HG02840 (cell line): ENCODE results near the gene FAM107B.

Source experiments
- ATAC-seq: cut with Tn5 transposase; IDR thresholded peaks from one replicate; pipeline ENCODE4 v1.9.1; 2021; ENCODE audit warnings: mild to moderate bottlenecking, moderate library complexity, moderate number of reproducible peaks; ENCODE audit not compliant: unreplicated experiment, low FRiP score

FAM107B gene

DNA sequence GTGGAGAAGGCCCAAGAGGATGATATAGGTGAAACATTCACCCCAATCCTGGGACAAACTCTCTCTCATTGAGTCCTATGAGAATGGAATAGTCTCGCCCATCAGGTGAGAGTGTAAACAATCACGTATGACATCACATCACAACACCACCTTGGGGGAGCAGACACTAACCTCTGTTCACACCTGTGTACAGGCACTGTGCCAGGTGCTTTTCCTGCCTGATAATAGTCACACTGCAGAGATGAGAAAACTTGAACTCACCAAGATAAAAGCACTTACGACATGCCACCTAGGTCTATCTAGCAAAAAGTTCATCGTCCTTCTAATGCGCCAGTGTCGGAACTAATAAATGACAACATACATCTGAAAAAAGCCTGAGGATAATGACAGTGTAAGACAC lies 187.8 kb downstream of the FAM107B start:
- ATAC-seq = no peak

DNA sequence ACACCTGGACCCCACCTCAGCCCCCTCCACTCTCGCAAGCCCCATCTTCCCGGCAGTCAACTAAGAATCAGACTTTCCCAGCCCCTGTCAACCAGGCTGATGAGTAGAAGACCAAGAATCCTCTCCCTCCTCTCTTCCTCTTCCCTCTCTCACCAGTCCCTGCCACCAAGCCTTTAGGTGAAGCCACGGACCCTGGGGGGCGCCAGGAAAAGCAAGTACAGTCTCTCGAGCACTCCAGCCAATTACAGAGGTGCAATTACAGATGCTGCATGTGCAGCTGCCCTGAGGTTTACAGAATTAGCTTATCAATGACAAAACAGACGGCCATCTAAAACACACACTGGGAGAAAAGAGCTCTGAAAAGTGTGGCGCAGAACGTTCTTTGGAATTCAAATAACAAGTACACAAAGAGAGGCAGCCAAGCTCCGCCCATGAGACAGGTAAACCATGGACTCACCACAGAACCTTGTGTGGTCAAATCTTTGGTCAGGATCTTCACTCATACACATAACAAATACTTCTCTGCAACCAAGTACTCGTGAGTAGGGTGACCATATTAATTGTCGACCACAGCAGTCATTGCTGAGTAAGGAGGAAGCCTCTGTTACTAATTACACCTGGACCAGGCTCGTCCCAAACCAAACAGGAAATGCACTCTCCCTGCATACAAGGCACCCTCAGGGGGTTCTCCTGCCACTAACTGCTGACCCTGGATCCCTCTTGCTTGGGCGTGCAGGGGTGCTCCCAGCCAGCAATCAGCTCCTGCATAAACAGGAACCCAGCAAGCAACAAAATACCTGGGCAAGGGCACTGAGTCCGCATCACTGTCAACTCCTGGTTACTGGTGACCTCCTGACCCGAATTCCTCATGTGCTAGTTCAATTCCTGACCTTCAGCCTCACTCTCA lies 189.2 kb downstream of the FAM107B start:
- no peak for ATAC-seq

DNA sequence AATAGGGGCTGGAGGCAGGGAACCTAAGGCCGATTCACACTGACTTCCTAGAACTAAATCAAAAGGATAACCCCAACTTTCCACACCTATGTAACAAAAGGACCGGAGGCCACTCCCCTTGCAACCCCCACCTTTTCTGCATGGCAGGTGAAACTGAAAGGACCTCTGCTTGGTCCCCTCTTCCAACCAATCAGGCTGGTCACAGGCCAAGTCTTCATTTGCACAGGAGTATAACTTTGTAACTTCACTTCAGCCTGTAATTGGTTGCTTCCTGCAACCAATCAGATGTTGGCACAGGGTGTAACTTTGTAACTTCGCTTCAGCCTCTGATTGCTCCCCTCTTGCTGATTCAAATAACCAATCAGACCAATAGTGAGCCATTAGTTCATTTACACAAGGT lies 190.0 kb downstream of the FAM107B start:
- no peak for ATAC-seq

DNA sequence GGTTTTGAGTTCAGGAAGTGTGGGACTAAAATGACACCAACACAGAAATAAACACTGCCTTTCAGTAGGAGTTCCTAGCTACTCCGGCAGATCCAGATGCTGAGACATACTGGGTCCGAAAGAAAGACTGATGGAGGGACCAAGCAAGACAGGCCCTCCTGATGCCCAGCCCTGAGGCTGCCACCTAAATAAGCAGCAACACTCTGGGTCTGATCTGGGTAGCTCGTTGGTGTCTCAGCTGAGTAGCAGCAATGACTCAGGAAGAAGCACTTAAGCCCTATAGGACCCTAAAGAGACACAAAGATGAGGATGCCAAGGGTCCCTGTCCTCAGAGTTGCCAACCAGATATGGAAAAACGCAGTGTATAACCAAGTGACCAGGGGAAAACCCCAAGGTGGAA lies 190.7 kb downstream of the FAM107B start:
- no peak for ATAC-seq

DNA sequence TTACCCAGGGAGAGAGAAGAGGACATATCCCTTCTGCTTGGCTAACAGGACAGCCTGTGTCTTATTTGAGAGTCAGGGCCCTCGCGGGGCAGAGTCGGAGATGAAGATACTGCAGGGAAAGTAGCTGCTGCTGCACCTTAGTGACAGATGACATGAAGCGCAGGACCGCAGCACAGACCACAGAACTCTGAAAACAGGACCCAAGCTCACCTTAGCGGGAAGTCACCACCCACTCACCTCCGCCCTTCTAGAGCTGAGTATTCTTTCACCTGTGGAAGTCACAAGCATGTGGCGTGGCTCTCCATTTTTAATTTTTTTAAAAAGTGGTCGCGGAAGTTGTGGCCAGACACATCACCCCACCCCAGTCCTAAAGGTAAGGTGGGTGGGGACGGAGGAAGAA lies 191.4 kb downstream of the FAM107B start:
- no peak for ATAC-seq

DNA sequence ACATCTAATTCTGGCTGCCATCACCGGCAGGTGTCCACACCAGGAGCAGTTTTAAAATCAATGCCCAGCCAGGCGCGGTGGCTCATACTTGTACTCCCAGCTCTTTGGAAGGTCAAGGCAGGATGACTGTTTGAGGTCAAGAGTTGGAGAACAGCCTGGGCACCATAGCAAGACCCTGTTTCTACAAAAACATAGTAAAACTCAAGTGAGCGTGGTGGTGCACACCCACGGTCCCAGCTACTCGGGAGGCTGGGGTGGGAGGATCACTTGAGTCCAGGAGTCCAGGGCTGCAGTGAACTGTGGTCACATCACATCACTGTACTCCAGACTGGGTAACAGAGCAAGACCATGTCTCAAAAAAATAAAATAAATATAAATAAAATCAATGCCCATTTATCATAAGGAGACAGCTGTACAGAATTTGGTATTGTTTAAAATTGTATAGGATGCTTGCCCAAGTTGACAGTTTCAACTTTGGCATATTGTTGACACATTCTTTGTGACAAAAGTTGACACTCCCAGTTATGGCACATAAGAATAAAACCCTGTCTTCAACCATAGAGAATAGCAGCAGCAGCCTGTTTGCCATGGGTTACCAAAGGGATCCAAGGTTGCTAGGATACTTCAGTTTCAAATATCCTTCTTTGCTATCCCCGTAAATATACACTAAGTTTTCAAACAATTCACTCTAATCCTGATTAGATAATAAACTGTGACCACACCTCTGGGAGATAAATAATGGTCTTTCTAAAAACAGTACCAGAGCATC lies 193.0 kb downstream of the FAM107B start:
- ATAC-seq = no peak

DNA sequence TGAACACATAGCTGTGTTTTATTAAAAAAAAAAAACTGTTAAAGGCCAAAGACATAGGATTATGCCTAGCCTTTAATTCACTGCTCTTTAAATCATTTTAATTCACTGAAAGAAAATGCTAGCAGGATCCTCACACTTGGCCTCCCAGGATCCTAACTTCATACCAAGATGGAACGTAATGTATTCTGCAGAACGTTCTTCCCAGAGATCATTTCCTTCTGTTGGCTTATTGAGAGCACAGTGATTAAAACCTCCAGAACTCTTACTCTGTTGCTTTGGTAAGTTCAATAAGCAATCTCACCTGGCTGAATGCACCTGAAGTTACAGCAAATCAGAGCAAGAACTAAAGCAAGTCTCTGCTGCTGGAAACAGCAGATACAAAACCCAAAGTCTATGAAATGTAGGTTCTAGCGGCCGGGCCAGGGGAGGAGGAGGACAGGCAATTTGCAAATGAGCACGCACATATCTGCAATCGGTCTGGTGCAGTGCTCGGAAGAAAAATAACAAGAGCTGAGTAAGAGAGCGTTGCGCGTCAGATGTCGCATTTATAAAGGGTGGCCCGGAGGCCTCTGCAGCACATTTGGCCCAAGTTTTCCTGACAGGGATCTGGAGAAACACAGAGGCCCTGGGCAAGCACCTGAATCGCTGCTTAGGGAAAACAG lies 193.9 kb downstream of the FAM107B start:
- ATAC-seq = no peak

DNA sequence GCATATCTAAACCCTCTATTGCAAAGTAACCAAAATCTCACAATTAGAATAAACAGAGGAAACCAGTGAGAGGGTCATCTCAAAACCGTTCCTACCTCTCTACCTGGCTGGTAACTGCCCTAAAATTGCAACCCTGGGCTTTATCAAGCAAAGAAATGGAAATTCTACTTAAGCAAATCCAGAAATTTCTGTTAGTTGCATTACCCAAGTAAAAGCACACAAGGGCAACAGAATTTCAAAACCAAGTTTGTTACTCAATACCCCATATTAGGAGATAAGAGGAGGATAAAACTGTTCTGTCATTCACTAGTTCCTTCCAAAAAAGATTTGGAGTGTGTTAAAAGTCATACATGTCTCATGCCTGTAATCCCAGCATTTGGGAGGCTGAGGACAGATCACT lies 195.3 kb downstream of the FAM107B start:
- no peak for ATAC-seq

DNA sequence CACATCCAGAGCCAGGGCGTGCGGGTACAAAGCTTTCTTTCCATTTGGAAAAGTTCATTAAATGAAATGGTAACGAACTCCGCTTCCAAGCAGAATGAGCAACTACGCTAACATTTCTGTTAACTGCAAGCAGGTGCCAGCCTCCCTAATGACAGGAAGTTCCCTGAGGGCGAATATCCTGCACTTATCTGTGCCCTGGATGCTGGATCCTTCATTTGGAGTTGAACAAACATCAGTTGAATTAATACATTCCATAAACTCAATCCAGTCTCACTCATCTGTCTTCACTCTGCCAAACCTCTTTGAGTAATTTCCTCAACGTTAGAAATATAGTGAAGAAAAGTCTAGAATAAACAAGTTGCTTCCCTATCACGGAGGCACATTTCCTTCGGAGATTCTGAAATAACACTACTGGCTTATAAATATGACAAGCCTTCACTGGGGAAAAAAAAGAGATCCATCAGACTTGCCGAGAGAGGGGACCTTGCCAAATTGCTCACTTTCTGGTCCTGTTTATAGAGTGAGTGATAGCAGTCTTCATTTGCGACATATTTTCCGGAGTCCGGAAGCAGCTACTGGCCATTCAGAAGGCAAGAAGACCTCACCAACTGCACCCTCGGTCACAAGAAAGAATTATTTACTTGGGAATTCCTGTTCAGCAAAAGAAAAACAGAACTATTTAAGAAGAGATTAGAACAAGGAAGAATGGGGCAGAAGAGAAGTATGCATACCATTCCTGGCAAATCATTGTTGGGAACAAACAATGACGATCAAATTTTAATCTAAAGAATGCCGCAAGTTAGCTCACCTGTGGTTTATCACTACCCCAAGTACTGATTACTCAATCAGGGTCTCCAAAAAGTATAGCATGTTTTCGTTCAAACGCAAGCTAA lies 196.4 kb downstream of the FAM107B start:
- ATAC-seq = no peak

DNA sequence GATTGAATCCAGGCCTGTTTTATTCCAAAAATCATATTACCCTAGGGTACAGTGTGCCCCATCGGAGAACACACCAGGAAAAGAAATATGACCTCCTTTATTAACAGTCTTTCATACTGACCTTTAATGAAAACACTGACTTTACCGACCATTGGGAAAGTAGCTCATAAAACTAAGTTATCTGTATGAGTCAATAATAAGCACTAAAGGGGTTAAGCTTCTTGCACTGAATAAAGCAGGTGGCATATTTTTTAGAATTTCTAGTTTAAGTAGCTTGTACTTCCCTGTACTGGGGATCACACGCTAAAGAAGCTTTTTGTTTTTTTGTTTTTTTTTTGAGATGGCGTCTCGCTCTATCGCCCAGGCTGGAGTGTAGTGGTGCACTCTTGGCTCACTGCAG lies 199.8 kb downstream of the FAM107B start:
- no peak for ATAC-seq

DNA sequence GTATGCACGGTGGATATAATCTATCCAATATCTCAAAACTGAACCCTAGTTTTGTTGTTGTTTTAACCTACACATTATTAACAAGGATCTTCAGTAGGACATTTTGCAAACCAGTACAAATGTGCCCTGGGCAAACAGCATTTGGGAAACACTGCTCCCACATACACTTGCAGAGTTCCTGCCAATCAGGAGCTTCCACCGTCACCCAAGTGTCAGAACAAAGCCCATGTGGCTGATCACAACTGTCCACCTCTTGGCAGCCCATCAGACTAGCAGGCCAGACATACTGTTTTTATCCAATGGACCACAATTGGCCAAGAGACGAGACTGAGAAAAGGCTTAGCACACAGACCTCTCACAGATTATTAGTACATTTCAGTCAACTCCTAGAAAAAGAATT lies 200.4 kb downstream of the FAM107B start:
- no peak for ATAC-seq

DNA sequence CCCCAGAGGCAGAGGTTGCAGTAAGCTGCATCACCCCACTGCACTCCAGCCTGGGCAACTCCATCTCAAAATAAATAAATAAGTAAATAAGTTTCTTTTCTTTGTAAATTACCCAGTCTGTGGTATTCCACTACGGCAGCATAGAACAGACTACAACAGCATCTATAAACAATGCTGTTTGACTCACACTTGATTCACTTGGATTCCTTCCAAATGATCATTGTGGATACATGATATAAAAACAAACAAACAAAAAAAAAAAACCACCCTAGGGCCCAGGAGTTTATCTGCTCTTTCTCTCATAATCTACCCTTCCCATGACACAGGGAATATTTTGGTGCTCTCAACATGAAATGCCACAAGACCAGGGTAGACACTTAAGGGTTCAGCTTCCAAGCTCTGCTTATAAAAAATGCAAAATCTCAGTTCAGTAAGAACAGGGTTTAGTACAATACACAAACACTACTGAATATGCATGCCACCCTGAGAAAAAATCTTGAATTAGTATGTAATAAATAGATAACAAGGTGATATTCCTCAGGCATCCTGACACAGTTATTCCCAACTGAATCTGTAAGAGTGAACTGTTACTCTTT lies 200.9 kb downstream of the FAM107B start:
- ATAC-seq = no peak

DNA sequence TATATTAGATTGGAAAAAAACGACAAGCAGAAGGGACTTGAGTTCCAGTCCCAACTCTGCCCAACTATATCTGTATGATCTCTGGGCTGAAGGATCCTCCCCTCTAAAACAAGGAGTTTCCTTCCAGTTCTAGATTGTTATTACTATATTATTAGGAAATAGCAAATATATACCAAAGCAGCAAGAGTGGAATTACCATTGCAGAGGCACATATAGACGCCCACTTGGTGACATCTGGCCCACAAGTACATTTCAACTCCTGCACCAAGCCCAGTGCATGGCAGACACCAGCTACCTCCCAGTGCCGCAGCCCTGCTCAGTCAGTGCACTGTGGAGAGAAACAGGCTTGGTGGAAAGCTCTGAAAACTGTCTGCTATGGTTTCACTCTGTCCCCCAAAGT lies 201.9 kb downstream of the FAM107B start:
- ATAC-seq = no peak

DNA sequence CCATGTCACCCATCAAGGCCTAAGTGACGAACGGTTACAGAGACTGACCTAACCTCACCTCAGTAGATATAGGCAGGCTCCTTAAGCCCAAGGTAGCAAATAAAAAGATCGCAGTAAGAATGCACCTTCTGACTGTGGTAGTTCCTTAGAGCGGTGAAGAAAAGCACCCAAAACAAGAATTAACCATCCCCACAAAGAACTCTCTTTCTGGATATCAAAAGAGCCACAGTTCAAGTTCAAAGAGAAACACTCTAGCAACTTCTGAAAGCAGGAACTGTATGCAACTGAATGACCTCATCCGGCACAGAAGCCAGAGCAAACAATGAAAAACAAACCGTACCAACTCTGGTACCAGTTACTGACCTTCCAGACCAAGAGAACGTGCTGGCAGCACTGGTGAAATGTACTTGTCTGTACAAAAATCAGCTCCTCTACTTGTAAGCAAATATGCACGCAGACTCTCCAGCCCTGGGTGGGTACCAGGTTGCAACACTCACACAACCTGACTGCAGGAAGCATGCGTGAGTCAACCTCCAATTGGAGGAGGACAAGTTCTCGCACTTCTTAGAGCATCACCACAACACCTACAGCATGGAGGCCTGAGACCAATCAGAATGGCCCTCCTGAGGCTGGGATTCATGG lies 202.7 kb downstream of the FAM107B start:
- peak; percentile 69 for ATAC-seq

DNA sequence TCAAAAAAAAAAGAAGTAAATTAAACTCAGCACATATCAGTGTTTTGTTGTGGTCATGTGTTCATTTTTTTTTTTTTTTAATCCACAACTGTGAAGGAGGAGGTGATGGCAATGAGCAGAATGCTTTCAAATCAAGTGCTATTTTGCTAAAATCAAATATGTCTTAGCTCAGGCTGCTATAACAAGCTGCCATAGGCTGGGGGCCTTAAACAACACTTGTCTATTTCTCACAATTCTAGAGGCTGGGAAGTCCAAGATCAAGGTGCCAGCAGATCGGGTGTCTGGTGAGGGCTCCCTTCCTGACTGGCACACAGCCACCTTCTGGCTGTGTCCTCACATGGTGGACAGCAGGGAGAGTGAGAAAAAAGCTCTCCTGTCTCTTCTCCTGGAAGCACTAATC lies 203.9 kb downstream of the FAM107B start:
- no peak for ATAC-seq

DNA sequence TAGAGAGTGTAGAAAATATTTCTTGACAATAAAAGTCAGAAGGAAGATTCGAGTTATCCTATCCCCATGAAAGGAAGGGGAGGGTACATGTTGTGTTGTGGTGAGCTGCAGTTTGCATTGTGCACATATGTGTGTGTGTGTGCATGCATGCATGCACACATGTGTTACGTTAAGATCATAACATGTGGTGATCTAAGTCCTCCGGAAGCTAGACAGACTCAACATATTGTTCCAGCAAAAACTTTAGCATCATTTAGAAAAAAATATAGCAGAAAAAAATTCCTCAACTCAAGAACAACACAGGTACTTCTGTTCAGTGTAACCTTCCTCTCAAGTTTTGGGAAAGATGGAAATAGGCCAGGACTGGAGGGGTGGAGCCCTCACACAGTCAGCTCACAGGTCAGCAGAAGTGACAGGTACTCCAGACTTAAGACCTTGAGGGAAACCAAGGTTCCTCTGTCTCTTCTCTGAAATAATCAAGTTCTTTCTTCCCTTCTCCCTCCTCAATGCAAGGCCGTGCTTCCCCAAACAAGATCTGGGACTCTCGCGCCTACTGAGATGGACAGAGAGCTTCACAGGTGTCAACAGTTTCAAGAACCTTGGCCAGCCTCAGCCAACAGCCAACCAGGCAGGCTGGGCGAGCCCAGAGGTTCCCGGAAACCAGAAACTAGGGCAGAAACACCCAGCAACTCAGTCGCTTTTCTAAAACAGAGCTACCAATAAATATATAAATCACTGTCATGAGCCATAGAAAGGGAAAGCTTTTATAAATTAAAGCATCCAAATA lies 205.2 kb downstream of the FAM107B start:
- ATAC-seq = no peak

DNA sequence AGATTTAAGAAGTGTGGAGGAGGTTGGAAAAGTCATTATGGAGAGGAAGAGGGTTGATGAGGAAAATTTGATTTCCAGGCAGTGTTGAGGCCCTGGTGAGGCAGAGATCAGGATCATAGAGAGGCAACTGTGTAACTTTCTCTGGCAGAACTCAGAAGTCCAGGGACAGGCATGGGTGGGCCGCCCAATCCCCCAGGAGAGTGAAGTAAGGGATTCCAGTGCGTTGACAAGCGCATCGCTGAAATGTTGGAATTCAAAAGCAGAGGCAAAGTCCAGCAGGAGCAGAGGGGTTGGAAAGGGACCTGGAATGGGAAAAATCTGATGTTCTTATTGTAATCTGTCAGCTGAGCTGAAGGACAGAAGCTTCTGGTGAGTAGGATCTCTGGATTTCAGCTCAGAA lies 207.3 kb downstream of the FAM107B start:
- ATAC-seq = no peak

DNA sequence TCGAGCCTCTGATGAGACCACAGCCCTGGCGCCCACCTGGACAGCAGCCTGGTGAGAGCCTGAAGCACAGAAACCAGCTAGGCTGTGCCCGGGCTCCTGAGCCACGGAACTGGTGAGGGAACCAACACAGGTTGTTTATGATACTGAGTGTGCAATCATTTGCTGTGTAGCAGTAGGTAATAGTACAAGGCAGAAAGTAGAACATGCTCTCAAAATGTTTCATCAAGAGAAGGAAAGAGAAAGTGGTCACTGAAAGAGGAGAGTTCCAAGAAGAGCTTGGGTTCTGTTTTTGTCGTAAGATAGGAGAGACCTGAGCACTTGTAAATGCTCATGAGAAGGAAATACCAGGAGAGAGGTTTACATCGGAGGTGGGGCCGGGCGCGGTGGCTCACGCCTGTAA lies 208.2 kb downstream of the FAM107B start:
- no peak for ATAC-seq

DNA sequence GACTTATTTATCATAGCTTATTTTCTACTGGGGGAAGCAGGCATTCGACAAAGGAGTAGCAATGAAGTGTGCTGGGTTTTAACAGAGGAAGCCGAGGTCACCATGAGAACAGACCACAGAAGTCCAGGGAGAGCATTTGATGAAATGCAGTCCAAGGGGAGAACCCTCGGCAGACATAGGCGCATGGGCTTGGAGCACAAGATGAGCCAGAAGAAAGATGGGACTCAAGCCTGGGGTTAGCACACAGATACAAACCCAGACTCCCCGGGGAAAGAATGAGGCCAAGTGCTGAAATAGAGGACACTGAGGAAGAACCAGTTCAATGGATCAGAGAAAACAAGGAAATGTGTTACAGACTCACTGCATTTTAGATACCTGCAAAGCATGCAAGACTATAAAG lies 209.5 kb downstream of the FAM107B start:
- ATAC-seq = no peak
